Measurements from ENCODE around the gene RGS4.

RGS4 gene

GRCh38 chr1:163106364-163106987 lies 37.3 kb downstream of the RGS4 start:
- DNase-seq = no peak

- DNase-seq = no peak
Measured at GRCh38 chr1:163107655-163108054, 38.5 kb downstream of the RGS4 start.

GRCh38 chr1:163115887-163116286 lies 46.7 kb downstream of the RGS4 start:
- no peak for DNase-seq

GRCh38 chr1:163119707-163120106 lies 50.5 kb downstream of the RGS4 start:
- no peak for DNase-seq

GRCh38 chr1:163120372-163120771 lies 51.2 kb downstream of the RGS4 start:
- DNase-seq = no peak

- DNase-seq = no peak
Measured at GRCh38 chr1:163124812-163125211, 55.7 kb downstream of the RGS4 start.

Data from CD4-positive, alpha-beta T cell treated with Interleukin-12 subunit alpha and Interleukin-12 subunit beta, for 1 hour (primary cell).